Stomach (tissue), 9 donors: ENCODE results near the gene MED17. TPM values are rescaled to one million over a fixed set of nuclear protein-coding genes. Genes with fewer than 3 reads are reported as not detected.

Experiments
- DNase-seq, 2 donors: peaks; one replicate each; pipeline versions ENCODE4 v3.0.0 to v3.0.0-alpha.2; 2013 to 2019
- H3K27ac ChIP-seq, 5 donors: fragments of 200-600 bp in 4 of 5; sonication (generic) in 4 of 5; one replicate each; pipeline ENCODE4 v1.5.1; 2013 to 2019; ENCODE audit warnings: mild to moderate bottlenecking in 1 of 5, moderate library complexity in 1 of 5
- H3K27me3 ChIP-seq, 3 donors: fragments of 200-600 bp; sonication (generic); one replicate each; pipeline ENCODE4 v1.5.1; 2017 to 2019; ENCODE audit warnings: mixed run types in 1 of 3
- H3K36me3 ChIP-seq, 4 donors: fragments of 200-600 bp; sonication (generic); 1 replicate in 3 of 4; 2 replicates in 1 of 4; pipeline ENCODE4 v1.5.1; 2016 to 2019
- H3K4me1 ChIP-seq, 4 donors: fragments of 200-600 bp; sonication (generic); one replicate each; pipeline ENCODE4 v1.5.1; 2016 to 2019
- H3K4me3 ChIP-seq, 4 donors: fragments of 200-600 bp; sonication (generic) in 3 of 4; one replicate each; pipeline ENCODE4 v1.5.1; 2016 to 2019; ENCODE audit warnings: mild to moderate bottlenecking in 1 of 4
- H3K9me3 ChIP-seq, 4 donors: fragments of 200-600 bp; sonication (generic); one replicate each; pipeline ENCODE4 v1.5.1; 2016 to 2019
- EP300 ChIP-seq: sonication (generic); formaldehyde crosslinking; IDR thresholded peaks from one replicate; pipeline ENCODE4 v1.6.1; 2017; ENCODE audit warnings: antibody characterized with exemption
- POLR2A ChIP-seq, 4 donors: fragments of 450-650 bp; IDR thresholded peaks; one replicate each; pipeline ENCODE4 v1.6.1; 2016; ENCODE audit warnings: antibody characterized with exemption in 4 of 4, control low read depth in 2 of 4, mild to moderate bottlenecking in 1 of 4, moderate library complexity in 1 of 4
- POLR2AphosphoS5 ChIP-seq, 3 donors: sonication (generic); formaldehyde crosslinking; IDR thresholded peaks; one replicate each; pipeline ENCODE4 v1.6.1; 2016; ENCODE audit warnings: antibody characterized with exemption in 3 of 3
- WGBS, 5 donors: extraction: QIAGEN DNeasy Blood & Tissue Kit in 3 of 5; methylation state at CpG; one replicate each; pipeline versions ENCODE4 v1.1.5 to v1.1.7; 2013 to 2018; 5-methylcytosine and 5-hydroxymethylcytosine counted together
- intact Hi-C: fragments of 100-400 bp; cut with DNase I; formaldehyde crosslinking; loops from one replicate; pipeline ENCODE4 v1.15.1; 2023; ENCODE audit warnings: low total_unique reads
- polyA plus RNA-seq, 3 donors: library from polyadenylated mRNA; stranded (reverse); fragments of 200-250 nt; gene quantifications; one replicate each; pipeline ENCODE4 v1.2.3, GENCODE V29; 2013
- total RNA-seq, 5 donors: library from RNA; depleted of rRNA; stranded (reverse); fragments of >200 nt; gene quantifications; one replicate each; pipeline versions ENCODE4 v1.1.0 to v1.2.3, GENCODE V29; 2014 to 2016
- TF ChIP-seq, protein P1 (sequence below), 7 experiments: fragments of 450-650 bp in 4 of 7; fragments of 200-600 bp in 3 of 7; sonication (generic) in 3 of 7; IDR thresholded peaks; one replicate each; pipeline ENCODE4 v1.5.1; 2016 to 2019; ENCODE audit warnings: antibody characterized with exemption in 7 of 7, control low read depth in 2 of 7, mild to moderate bottlenecking in 1 of 7
- donor health status: healthy with polysubstance abuse.
- donor health status: Bipolar disorder and iron deficiency.
- donor health status: healthy.

The MED17 gene
- total and polyA plus RNA-seq, 8 donors, result 6.5 to 121 (median 10.4) TPM

DNA sequence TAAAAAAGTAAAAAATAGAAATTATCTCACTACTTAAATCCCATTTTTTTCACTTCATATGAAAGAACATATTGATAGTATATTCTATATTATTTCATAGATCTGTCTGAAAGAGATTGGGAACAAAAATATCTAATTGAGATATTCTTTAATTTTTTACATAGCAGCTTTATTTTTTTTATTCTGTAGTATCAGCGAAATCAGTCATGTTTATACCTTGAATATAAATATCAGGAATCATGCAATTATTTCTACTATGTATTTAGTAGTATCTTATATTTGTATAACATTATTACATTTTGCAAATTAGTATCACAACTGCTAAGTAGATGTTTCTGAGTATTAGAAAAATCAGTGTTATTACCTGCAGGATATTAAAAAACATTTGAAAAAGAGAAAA is 22.2 kb upstream of the MED17 start:
- 91 to 98% (median 93%) methylated on average over 1 of the region's 1 CpG for WGBS, 5 donors
- TF ChIP-seq EP300 (no peak), POLR2AphosphoS5 (IDR thresholded peaks at IDR 0.05) (no peak), POLR2A (IDR thresholded peaks at IDR 0.05) (no peak)
- TF ChIP-seq, protein P1, sequence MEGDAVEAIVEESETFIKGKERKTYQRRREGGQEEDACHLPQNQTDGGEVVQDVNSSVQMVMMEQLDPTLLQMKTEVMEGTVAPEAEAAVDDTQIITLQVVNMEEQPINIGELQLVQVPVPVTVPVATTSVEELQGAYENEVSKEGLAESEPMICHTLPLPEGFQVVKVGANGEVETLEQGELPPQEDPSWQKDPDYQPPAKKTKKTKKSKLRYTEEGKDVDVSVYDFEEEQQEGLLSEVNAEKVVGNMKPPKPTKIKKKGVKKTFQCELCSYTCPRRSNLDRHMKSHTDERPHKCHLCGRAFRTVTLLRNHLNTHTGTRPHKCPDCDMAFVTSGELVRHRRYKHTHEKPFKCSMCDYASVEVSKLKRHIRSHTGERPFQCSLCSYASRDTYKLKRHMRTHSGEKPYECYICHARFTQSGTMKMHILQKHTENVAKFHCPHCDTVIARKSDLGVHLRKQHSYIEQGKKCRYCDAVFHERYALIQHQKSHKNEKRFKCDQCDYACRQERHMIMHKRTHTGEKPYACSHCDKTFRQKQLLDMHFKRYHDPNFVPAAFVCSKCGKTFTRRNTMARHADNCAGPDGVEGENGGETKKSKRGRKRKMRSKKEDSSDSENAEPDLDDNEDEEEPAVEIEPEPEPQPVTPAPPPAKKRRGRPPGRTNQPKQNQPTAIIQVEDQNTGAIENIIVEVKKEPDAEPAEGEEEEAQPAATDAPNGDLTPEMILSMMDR (IDR thresholded peaks at IDR 0.05), result no peak
- H3K27me3 ChIP-seq, result no peaks in the 10 kb centered on the region
- no peaks in the 10 kb centered on the region for H3K9me3 ChIP-seq
- intact Hi-C loops, result no loop called here
- peaks cover 0 to 13% (median 1%) of the 10 kb centered on the region in 4 donors for H3K4me1 ChIP-seq
- no peak overlapping the region for H3K4me3 ChIP-seq
- DNase-seq, result no peak
- peaks cover 38 to 87% (median 82%) of the 10 kb centered on the region in 4 donors for H3K36me3 ChIP-seq
- no peak overlapping the region for H3K27ac ChIP-seq

DNA sequence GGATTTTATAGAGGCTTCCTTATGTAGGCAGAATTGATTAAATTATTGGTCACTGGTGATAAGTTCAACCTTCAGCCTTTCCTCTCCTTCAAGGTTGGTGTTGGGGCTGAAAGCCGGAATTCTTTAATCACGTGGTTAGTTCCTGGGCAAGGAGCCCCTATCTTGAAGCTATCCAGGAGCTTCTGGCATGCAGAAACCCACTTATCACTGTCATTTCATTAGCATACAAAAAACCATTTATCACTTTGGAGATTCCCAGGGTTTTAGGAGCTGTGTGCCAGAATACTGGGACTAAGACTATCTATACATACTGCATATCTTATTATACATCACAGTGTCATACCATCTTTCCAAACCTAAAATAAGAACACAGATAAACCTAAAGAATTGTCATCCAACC is 18.5 kb upstream of the MED17 start:
- H3K36me3 ChIP-seq, result peaks cover 8 to 51% (median 46%) of the 10 kb centered on the region in 4 donors
- peaks cover 0 to 13% (median 1%) of the 10 kb centered on the region in 4 donors for H3K4me1 ChIP-seq
- no peak overlapping the region for H3K4me3 ChIP-seq
- no peaks in the 10 kb centered on the region for H3K27me3 ChIP-seq
- intact Hi-C loops, result no loop called here
- H3K9me3 ChIP-seq, result no peaks in the 10 kb centered on the region
- DNase-seq, result no peak
- TF ChIP-seq EP300, result no peak
- TF ChIP-seq, protein P1 (IDR thresholded peaks at IDR 0.05), result no peak
- no peak for TF ChIP-seq POLR2AphosphoS5 (IDR thresholded peaks at IDR 0.05)
- no peak for TF ChIP-seq POLR2A (IDR thresholded peaks at IDR 0.05)
- no peak overlapping the region for H3K27ac ChIP-seq
- WGBS, 5 donors, result 58 to 77% (median 66%) methylated on average over 2 of the region's 2 CpGs

DNA sequence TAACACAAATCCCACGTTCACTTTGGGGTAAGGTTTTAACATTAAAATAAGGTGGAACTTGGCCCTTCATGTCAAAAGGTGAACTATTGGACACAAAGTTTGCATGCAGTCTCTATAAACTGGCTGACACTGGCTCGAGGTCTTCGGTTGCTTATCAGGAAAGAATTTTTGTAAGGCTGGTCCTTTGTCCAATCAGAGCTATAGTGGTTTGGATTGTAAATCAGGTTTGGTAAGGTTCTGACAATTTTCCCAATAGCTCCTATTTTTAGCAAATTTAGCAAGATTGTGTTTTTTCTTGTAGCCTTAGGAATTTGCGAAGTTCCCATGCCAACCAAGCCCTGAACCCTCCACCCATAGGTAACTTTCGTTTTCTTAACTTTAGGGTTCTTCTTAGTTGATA is 17.6 kb upstream of the MED17 start:
- H3K4me3 ChIP-seq, result no peak overlapping the region
- H3K27me3 ChIP-seq, result no peaks in the 10 kb centered on the region
- DNase-seq, result no peak
- H3K4me1 ChIP-seq, result peaks cover 0 to 13% (median 1%) of the 10 kb centered on the region in 4 donors
- 54 to 71% (median 61%) methylated on average over 5 of the region's 5 CpGs for WGBS, 5 donors
- no peaks in the 10 kb centered on the region for H3K9me3 ChIP-seq
- peaks cover 5 to 41% (median 36%) of the 10 kb centered on the region in 4 donors for H3K36me3 ChIP-seq
- intact Hi-C loops, result no loop called here
- TF ChIP-seq POLR2A (IDR thresholded peaks at IDR 0.05) (no peak), EP300 (no peak), POLR2AphosphoS5 (IDR thresholded peaks at IDR 0.05) (no peak)
- TF ChIP-seq, protein P1 (IDR thresholded peaks at IDR 0.05), result no peak
- peak overlapping the region in 2 of 5 donors; percentile 5 to 8 for H3K27ac ChIP-seq

DNA sequence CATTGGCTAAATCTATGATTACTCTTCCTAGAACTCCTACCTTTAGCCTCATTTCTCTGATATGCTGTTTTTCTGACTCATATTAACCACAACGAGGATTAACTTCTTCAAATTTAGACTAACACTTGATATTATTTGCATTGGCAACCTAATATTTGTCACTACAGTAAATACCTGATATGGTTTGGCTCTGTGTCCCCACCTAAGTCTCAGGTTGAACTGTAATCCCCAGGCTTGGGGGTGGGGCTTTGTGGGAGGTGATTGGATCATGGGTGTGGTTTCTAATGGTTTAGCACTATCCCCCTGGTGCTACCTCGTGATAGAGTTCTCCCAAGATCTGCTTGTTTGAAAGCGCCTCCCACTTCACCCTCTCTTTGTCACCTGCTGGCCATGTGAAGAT is 17.1 kb upstream of the MED17 start:
- Histone ChIP-seq H3K27ac (peak overlapping the region in 1 of 5 donors; percentile 8), H3K27me3 (no peaks in the 10 kb centered on the region), H3K36me3 (peaks cover 3 to 36% (median 31%) of the 10 kb centered on the region in 4 donors), H3K4me1 (peaks cover 0 to 13% (median 1%) of the 10 kb centered on the region in 4 donors), H3K9me3 (no peaks in the 10 kb centered on the region), H3K4me3 (no peak overlapping the region)
- DNase-seq, result peak in 1 of 2 donors; percentile 54
- TF ChIP-seq POLR2AphosphoS5 (IDR thresholded peaks at IDR 0.05) (peak in 2 of 3 donors; percentile 5 to 43), EP300 (no peak)
- intact Hi-C loops, result no loop called here
- WGBS, 5 donors, result 51 to 75% (median 63%) methylated on average over 3 of the region's 3 CpGs

DNA sequence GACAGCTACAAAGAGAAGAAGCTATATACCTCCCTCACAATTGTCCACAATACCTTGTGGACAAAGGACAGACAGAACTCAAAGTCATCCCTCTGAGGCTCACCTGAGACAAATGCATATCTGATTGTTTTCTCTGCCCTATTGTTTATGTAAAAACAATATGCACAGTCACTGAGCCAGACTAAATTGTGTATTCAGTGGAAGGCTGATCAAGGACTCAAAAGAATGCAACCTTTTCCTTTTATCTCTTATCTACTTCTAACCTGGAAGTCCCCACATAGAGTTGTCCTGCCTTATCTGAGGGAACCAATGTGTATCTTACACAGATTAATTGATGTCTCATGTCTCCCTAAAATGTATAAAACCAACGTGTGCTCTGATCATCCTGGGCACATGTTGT is 13.9 kb upstream of the MED17 start:
- Histone ChIP-seq H3K9me3 (no peaks in the 10 kb centered on the region), H3K27me3 (no peaks in the 10 kb centered on the region), H3K27ac (no peak overlapping the region), H3K4me1 (peaks cover 0 to 10% (median 1%) of the 10 kb centered on the region in 4 donors), H3K36me3 (peaks cover 0 to 4% (median 0%) of the 10 kb centered on the region in 4 donors), H3K4me3 (no peak overlapping the region)
- intact Hi-C loops, result no loop called here
- no peak for TF ChIP-seq EP300
- TF ChIP-seq POLR2AphosphoS5 (IDR thresholded peaks at IDR 0.05), result no peak
- no peak for DNase-seq
- 17 to 35% (median 23%) methylated on average over 1 of the region's 1 CpG for WGBS, 5 donors
